HuH-7.5 (cell line): ENCODE results near the gene PALD1.
"Not testable (repeated sequence)": the region's sequence is repeated elsewhere in the genome, so short reads cannot be mapped to it uniquely, and the experiment has no call there.

Experiments used
- DNase-seq: peaks from one replicate; pipeline ENCODE4 v3.0.0; 2011; ENCODE audit warnings: low spot score

The PALD1 gene

DNA sequence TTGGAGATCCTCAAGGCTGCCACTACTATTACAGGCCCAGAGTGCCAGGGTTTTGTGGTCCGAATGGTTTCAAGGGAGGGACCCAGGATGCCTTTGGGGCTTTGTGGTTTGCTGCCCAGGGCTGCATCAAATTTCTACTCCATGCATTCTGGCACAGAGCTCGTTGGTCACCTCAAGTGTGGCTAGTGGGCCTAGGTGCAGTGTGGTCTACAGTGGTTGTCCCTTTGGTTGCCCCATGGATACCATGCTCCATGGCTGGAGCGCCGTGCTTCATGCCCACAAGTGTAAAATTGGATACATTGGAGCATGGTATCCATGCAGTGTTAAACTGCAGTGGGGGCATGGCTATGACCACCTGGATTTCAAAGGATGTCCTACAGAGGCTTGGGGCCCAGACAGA is 129.4 kb downstream of the PALD1 start:
- no peak for DNase-seq

- DNase-seq: no peak
Measured at GRCh38 chr10:70613941-70614340, 135.4 kb downstream of the PALD1 start.

DNA sequence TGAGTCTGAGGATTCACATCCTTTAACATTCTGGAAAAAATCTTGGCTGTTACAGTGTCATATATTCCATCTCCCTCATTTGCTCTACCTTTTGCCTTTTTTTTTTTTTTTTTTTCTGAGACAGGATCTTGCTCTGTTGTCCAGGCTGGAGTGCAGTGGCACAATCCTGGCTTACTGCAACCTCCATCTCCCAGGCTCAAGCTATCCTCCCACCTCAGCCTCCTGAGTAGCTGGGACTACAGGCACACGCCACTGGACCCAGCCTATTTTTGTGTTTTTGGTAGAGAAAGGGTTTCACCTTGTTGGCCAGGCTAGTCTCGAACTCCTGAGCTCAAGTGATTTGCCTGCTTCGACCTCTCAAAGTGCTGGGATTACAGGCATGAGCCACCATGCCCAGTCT is 135.8 kb downstream of the PALD1 start:
- DNase-seq: not testable (repeated sequence)

GRCh38 chr10:70615211-70615610 is 136.6 kb downstream of the PALD1 start:
- DNase-seq: no peak

DNA sequence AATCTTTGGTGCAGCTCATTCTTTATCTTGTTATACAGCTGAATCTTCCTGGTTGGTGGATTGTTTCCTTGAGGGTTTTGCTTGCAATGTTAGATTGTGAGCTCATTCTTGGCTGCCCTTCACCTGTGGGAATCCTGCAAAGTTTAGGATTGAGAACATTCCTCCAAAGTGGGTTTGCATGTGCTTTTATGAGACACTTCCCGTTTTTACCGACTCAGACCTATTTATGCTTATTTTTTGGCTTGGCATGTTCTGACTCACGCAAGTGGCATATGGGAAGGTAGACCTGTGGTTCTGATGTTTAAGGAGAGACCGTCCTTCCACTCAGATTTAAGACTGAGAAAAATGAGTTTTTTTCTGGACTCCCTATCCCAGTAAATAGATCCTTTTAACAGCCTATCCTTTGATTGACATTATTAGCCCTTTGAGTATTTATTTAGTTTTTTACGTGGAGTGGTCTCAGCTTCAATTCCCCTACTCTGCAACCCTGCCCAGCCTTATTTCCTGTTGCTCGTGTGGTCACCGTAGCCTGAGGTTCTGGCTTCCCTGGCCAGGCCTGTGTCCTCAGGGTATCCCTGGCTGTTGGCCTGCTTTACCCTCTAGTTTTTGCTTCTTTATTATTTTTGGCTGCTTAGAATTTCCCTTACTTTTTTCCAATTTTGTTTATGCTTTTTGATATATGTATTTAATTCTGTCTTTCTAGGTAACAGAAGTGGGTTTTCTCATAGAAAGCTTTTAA is 137.4 kb downstream of the PALD1 start:
- no peak for DNase-seq

- DNase-seq: no peak
Measured at GRCh38 chr10:70616761-70617160, 138.2 kb downstream of the PALD1 start.
